ENCODE results near the gene SOX8. TPM values are rescaled to one million over a fixed set of nuclear protein-coding genes. Genes with fewer than 3 reads are reported as not detected.

The SOX8 gene
- total RNA-seq, 1 donor from 2014 or later: 0.15 TPM

DNA sequence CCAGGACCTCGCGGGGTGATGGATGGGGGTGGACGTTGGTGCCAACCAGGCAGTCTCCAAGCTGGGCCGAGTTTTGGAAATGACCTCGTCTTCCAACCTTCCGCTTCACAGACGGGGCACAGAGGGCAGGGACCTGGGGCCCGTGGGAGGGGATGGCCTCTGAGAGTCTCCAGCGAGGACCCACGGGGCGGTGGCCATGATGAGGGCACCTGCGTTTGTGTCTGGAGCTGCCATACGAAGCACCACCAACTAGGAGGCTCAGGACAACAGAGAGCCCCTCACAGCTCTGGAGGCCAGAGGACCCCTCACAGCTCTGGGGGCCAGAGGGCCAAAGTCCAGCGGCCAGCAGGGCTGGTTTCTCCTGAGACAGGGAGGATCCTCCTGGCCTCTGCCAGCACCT lies 26.5 kb downstream of the SOX8 start:
- Mint-ChIP-seq H3K4me3 (ENCODE audit: unreplicated experiment) (no peak overlapping the region), H3K27me3 (ENCODE audit: low read depth) (peaks cover 34% of the 10 kb centered on the region), H3K36me3 (ENCODE audit: low read depth) (no peaks in the 10 kb centered on the region), H3K27ac (ENCODE audit: unreplicated experiment) (no peak overlapping the region), H3K4me1 (ENCODE audit: low read depth) (peaks cover 3% of the 10 kb centered on the region), H3K9me3 (ENCODE audit: low read depth) (no peaks in the 10 kb centered on the region)
- TF ChIP-seq, protein P1, sequence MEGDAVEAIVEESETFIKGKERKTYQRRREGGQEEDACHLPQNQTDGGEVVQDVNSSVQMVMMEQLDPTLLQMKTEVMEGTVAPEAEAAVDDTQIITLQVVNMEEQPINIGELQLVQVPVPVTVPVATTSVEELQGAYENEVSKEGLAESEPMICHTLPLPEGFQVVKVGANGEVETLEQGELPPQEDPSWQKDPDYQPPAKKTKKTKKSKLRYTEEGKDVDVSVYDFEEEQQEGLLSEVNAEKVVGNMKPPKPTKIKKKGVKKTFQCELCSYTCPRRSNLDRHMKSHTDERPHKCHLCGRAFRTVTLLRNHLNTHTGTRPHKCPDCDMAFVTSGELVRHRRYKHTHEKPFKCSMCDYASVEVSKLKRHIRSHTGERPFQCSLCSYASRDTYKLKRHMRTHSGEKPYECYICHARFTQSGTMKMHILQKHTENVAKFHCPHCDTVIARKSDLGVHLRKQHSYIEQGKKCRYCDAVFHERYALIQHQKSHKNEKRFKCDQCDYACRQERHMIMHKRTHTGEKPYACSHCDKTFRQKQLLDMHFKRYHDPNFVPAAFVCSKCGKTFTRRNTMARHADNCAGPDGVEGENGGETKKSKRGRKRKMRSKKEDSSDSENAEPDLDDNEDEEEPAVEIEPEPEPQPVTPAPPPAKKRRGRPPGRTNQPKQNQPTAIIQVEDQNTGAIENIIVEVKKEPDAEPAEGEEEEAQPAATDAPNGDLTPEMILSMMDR (IDR thresholded peaks at IDR 0.05): no peak
- no peak for DNase-seq (ENCODE audit: low spot score)

DNA sequence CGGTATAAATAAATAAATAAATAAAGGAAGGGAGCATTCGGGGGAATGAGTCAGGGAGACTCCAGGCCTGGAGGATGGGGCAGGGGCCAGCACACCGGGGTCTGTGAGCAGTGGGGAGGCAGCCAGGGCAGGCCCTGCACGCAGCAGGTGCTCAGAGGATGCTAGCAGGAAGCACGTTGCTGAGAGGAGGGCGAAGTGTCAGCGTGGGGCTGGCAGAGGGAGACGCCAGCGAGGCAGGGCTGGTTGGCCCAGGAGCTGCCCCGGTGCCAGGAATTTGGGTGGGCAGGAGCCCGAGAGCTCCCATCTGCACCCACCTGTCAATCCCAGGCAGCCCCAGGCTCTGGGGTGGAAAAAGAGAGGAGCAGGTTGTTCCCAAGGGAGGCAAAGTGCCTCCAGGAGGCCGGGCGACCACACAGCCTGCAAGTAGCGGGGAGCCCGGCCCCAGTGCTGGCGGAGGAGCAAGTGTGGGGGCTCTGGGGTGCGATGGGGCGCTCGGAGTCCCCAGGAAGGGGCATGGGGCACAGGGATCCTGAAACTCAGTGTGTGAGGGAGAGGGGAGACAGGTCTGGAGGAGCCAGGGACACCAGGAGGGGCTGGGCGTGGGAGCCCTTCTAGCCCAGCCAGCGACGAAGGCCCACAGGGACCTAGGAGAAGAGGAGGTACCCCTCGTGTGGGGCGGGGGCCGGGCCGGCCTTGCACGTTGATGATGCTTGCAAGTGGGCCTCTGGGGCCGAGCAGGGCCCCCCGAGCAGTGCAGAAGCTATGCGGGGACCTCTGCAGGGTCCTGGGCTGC lies 28.0 kb downstream of the SOX8 start:
- no peaks in the 10 kb centered on the region for H3K36me3 Mint-ChIP-seq (ENCODE audit: low read depth)
- peaks cover 34% of the 10 kb centered on the region for H3K27me3 Mint-ChIP-seq (ENCODE audit: low read depth)
- H3K4me1 Mint-ChIP-seq (ENCODE audit: low read depth): no peaks in the 10 kb centered on the region
- no peak overlapping the region for H3K4me3 Mint-ChIP-seq (ENCODE audit: unreplicated experiment)
- no peak overlapping the region for H3K27ac Mint-ChIP-seq (ENCODE audit: unreplicated experiment)
- no peak for DNase-seq (ENCODE audit: low spot score)
- TF ChIP-seq, protein P1 (IDR thresholded peaks at IDR 0.05): no peak
- no peaks in the 10 kb centered on the region for H3K9me3 Mint-ChIP-seq (ENCODE audit: low read depth)

DNA sequence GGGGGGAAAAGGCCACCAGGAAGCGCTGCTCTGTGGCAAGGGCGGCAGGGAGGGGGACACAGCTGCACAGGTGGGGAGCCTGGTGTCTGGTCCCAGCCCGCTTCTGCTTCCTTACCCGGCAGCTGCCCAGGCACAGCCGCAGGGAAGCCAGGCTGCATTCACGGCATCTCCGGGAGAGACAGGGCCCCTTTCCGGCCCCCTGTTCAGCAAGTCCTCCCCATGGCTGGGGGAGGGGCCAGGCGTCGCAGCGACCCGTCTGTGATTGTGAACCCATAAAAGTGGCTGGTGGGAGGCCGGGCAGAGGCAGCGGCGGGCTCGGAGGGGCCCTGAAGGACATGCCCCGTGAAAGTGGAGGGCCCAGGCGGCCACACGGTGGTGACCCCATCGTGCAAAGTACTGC lies 28.7 kb downstream of the SOX8 start:
- peaks cover 33% of the 10 kb centered on the region for H3K27me3 Mint-ChIP-seq (ENCODE audit: low read depth)
- H3K4me3 Mint-ChIP-seq (ENCODE audit: unreplicated experiment): no peak overlapping the region
- no peaks in the 10 kb centered on the region for H3K4me1 Mint-ChIP-seq (ENCODE audit: low read depth)
- no peak overlapping the region for H3K27ac Mint-ChIP-seq (ENCODE audit: unreplicated experiment)
- TF ChIP-seq, protein P1 (IDR thresholded peaks at IDR 0.05): no peak
- H3K9me3 Mint-ChIP-seq (ENCODE audit: low read depth): no peaks in the 10 kb centered on the region
- no peak for DNase-seq (ENCODE audit: low spot score)
- H3K36me3 Mint-ChIP-seq (ENCODE audit: low read depth): no peaks in the 10 kb centered on the region

DNA sequence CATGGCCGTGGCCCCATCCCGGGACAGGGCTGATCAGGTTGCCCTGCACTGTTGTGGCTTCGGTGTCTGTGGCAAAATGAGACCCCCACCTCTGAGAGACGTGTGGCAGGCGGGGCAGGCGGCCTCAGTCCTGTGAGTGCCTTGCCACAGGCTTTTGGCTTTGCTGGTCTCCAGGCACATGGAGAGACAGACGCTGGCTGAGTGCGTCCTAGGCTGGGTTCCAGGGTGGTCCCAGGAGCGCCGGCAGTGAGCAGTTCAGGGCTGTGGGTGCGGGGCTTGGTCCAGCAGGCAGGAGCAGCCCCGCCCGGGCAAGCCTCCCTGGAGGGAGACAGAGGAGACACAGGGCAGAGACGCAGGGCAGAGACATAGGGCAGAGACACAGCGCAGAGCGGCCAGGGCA lies 29.2 kb downstream of the SOX8 start:
- Mint-ChIP-seq H3K36me3 (ENCODE audit: low read depth) (no peaks in the 10 kb centered on the region), H3K27me3 (ENCODE audit: low read depth) (peaks cover 28% of the 10 kb centered on the region), H3K4me3 (ENCODE audit: unreplicated experiment) (no peak overlapping the region), H3K27ac (ENCODE audit: unreplicated experiment) (no peak overlapping the region), H3K4me1 (ENCODE audit: low read depth) (no peaks in the 10 kb centered on the region), H3K9me3 (ENCODE audit: low read depth) (no peaks in the 10 kb centered on the region)
- TF ChIP-seq, protein P1 (IDR thresholded peaks at IDR 0.05): no peak
- no peak for DNase-seq (ENCODE audit: low spot score)

DNA sequence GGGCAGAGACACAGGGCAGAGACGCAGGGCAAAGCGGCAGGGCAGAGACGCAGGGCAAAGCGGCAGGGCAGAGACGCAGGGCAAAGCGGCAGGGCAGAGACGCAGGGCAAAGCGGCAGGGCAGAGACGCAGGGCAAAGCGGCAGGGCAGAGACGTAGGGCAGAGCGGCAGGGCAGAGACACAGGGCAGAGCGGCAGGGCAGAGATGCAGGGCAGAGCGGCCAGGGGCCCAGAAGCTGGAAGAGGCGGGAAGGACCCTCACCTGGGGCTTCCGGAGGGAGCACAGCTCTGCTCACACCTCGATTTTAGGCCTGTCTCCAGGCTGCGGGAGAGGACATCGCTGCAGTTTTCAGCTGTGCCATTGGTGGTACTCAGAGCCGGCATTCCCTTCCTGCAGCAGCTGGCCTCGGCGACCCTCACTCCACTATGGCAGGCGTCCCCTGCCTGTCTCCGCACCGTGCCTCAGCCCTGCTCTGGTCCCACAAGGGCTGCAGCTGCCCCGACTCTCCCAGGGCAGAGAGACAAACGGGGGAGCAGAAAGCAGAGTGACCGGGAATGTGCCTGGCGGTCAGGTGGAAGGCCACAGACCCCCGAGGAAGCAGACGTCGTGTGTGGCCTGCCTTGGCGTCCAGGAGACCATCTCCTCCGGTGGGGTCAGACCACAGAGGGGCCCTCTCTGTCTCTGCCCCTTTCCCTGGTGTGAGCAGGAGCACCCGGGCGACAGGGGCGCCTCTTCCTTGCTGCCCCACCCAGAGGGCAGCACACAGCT lies 29.9 kb downstream of the SOX8 start:
- DNase-seq (ENCODE audit: low spot score): no peak
- H3K4me1 Mint-ChIP-seq (ENCODE audit: low read depth): no peaks in the 10 kb centered on the region
- H3K9me3 Mint-ChIP-seq (ENCODE audit: low read depth): no peaks in the 10 kb centered on the region
- TF ChIP-seq, protein P1 (IDR thresholded peaks at IDR 0.05): no peak
- no peak overlapping the region for H3K27ac Mint-ChIP-seq (ENCODE audit: unreplicated experiment)
- no peaks in the 10 kb centered on the region for H3K36me3 Mint-ChIP-seq (ENCODE audit: low read depth)
- H3K27me3 Mint-ChIP-seq (ENCODE audit: low read depth): peaks cover 24% of the 10 kb centered on the region
- no peak overlapping the region for H3K4me3 Mint-ChIP-seq (ENCODE audit: unreplicated experiment)

Data from chondrocyte (in vitro differentiated cells).